Liver (tissue), 9 donors: ENCODE data around the gene BAG2. TPM values are rescaled to one million over a fixed set of nuclear protein-coding genes. Genes with fewer than 3 reads are reported as not detected.

Experiments used
- DNase-seq: peaks from one replicate; pipeline ENCODE4 v3.0.0-alpha.2; 2017; ENCODE audit warnings: low spot score
- H3K27ac ChIP-seq, 2 donors: one replicate each; pipeline ENCODE4 v1.7.0; 2013; ENCODE audit warnings: inconsistent platforms in 2 of 2, low read length in 2 of 2, control low read depth in 1 of 2, low read depth in 1 of 2, mild to moderate bottlenecking in 1 of 2
- H3K27me3 ChIP-seq, 4 donors: one replicate each; pipeline versions ENCODE4 v1.6.1 to v1.7.0; 2013; ENCODE audit warnings: low read length in 3 of 4, inconsistent platforms in 1 of 4, mild to moderate bottlenecking in 1 of 4, moderate library complexity in 1 of 4; ENCODE audit not compliant: control insufficient read depth in 4 of 4, insufficient read depth in 4 of 4
- H3K36me3 ChIP-seq, 4 donors: one replicate each; pipeline versions ENCODE4 v1.6.1 to v1.7.0; 2013; ENCODE audit warnings: low read length in 3 of 4, mild to moderate bottlenecking in 3 of 4, low read depth in 1 of 4, moderate library complexity in 1 of 4; ENCODE audit not compliant: control insufficient read depth in 4 of 4, insufficient read depth in 3 of 4
- H3K4me1 ChIP-seq, 4 donors: one replicate each; pipeline versions ENCODE4 v1.6.1 to v1.7.0; 2013; ENCODE audit warnings: low read length in 3 of 4, mild to moderate bottlenecking in 3 of 4, moderate library complexity in 1 of 4; ENCODE audit not compliant: control insufficient read depth in 4 of 4, insufficient read depth in 4 of 4
- H3K4me3 ChIP-seq, 3 donors: one replicate each; pipeline versions ENCODE4 v1.6.1 to v1.7.0; 2013; ENCODE audit warnings: low read length in 3 of 3, control low read depth in 1 of 3, low read depth in 1 of 3, mild to moderate bottlenecking in 1 of 3
- H3K9ac ChIP-seq, 2 donors: one replicate each; pipeline ENCODE4 v1.7.0; 2013; ENCODE audit warnings: low read length in 2 of 2, mild to moderate bottlenecking in 2 of 2, moderate library complexity in 2 of 2, control low read depth in 1 of 2, low read depth in 1 of 2
- H3K9me3 ChIP-seq, 4 donors: one replicate each; pipeline versions ENCODE4 v1.6.1 to v1.7.0; 2013; ENCODE audit warnings: low read length in 3 of 4; ENCODE audit not compliant: control insufficient read depth in 4 of 4
- EGR1 ChIP-seq, 2 donors: IDR thresholded peaks; 2 replicates each; pipeline ENCODE4 v1.6.1; 2016 to 2018; ENCODE audit warnings: antibody characterized with exemption in 2 of 2, low read depth in 2 of 2
- FOXA1 ChIP-seq: IDR thresholded peaks from 2 replicates; pipeline ENCODE4 v1.6.1; 2016; ENCODE audit warnings: antibody characterized with exemption
- FOXA2 ChIP-seq: IDR thresholded peaks from 2 replicates; pipeline ENCODE4 v1.6.1; 2016; ENCODE audit warnings: antibody characterized with exemption
- GABPA ChIP-seq, 2 donors: IDR thresholded peaks in 1 of 2; conservative IDR thresholded peaks in 1 of 2; 2 replicates each; pipeline ENCODE4 v1.6.1; 2016; ENCODE audit warnings: antibody characterized with exemption in 2 of 2, mild to moderate bottlenecking in 1 of 2, moderate library complexity in 1 of 2
- HNF4A ChIP-seq, 2 donors: conservative IDR thresholded peaks; 2 replicates each; pipeline ENCODE4 v1.6.1; 2016; ENCODE audit warnings: antibody characterized with exemption in 2 of 2, mild to moderate bottlenecking in 2 of 2
- HNF4G ChIP-seq: IDR thresholded peaks from 2 replicates; pipeline ENCODE4 v1.6.1; 2016; ENCODE audit warnings: antibody characterized with exemption
- JUND ChIP-seq, 2 donors: IDR thresholded peaks; 2 replicates each; pipeline ENCODE4 v1.6.1; 2016; ENCODE audit warnings: antibody characterized with exemption in 2 of 2
- NR2F2 ChIP-seq: IDR thresholded peaks from 2 replicates; pipeline ENCODE4 v1.6.1; 2016; ENCODE audit warnings: antibody characterized with exemption
- RAD21 ChIP-seq, 2 donors: IDR thresholded peaks; 2 replicates each; pipeline ENCODE4 v1.6.1; 2016; ENCODE audit warnings: antibody characterized with exemption in 2 of 2, mild to moderate bottlenecking in 2 of 2
- RXRA ChIP-seq, 2 donors: IDR thresholded peaks; 2 replicates each; pipeline ENCODE4 v1.6.1; 2017 to 2018; ENCODE audit warnings: antibody characterized with exemption in 2 of 2, mild to moderate bottlenecking in 1 of 2
- SP1 ChIP-seq: IDR thresholded peaks from 2 replicates; pipeline ENCODE4 v1.6.1; 2018; ENCODE audit warnings: antibody characterized with exemption, mild to moderate bottlenecking
- TAF1 ChIP-seq: conservative IDR thresholded peaks from 2 replicates; pipeline ENCODE4 v1.6.1; 2016; ENCODE audit warnings: antibody characterized with exemption, mild to moderate bottlenecking
- YY1 ChIP-seq: IDR thresholded peaks from 2 replicates; pipeline ENCODE4 v1.6.1; 2016; ENCODE audit warnings: antibody characterized with exemption, mild to moderate bottlenecking
- WGBS: extraction: QIAGEN DNeasy Blood & Tissue Kit; methylation state at CpG from one replicate; pipeline ENCODE4 v1.1.7; 2013; 5-methylcytosine and 5-hydroxymethylcytosine counted together
- polyA plus RNA-seq, 2 donors: library from polyadenylated mRNA; stranded (reverse) in 1 of 2; unstranded in 1 of 2; fragments of 200-250 nt in 1 of 2; fragments of >200 nt in 1 of 2; fragmentation: Nextera tagmentation in 1 of 2; extraction: Ambion mirVana in 1 of 2; gene quantifications; one replicate each; pipeline versions ENCODE4 v1.2.1 to v1.2.3, GENCODE V29; 2013 to 2015
- total RNA-seq, 2 donors: library from RNA; depleted of rRNA; stranded (reverse); fragments of >200 nt; gene quantifications; one replicate each; pipeline ENCODE4 v1.2.3, GENCODE V29; 2014
- TF ChIP-seq, protein P1 (sequence below): IDR thresholded peaks from 2 replicates; pipeline ENCODE4 v1.6.1; 2016; ENCODE audit warnings: antibody characterized with exemption
- TF ChIP-seq, protein P2 (sequence below): IDR thresholded peaks from 2 replicates; pipeline ENCODE4 v1.6.1; 2016; ENCODE audit warnings: antibody characterized with exemption, mild to moderate bottlenecking
- TF ChIP-seq, protein P3 (sequence below): IDR thresholded peaks from 2 replicates; pipeline ENCODE4 v1.6.1; 2016; ENCODE audit warnings: antibody characterized with exemption
- TF ChIP-seq, protein P4 (sequence below): IDR thresholded peaks from 2 replicates; pipeline ENCODE4 v1.6.1; 2016; ENCODE audit warnings: antibody characterized with exemption
- TF ChIP-seq, protein P5 (sequence below): fragments of 150-350 bp; IDR thresholded peaks from 2 replicates; pipeline ENCODE4 v1.5.1; 2017; ENCODE audit warnings: improper control_type of control experiment, low read depth, low read length; ENCODE audit not compliant: missing input control
- donor health status: healthy.
- donor health status: healthy.
- donor health status: healthy.
- donor health status: healthy.
- donor health status: healthy.

The BAG2 gene
- total and polyA plus RNA-seq, 4 donors: 1.8 to 4.9 (median 3.1) TPM

DNA sequence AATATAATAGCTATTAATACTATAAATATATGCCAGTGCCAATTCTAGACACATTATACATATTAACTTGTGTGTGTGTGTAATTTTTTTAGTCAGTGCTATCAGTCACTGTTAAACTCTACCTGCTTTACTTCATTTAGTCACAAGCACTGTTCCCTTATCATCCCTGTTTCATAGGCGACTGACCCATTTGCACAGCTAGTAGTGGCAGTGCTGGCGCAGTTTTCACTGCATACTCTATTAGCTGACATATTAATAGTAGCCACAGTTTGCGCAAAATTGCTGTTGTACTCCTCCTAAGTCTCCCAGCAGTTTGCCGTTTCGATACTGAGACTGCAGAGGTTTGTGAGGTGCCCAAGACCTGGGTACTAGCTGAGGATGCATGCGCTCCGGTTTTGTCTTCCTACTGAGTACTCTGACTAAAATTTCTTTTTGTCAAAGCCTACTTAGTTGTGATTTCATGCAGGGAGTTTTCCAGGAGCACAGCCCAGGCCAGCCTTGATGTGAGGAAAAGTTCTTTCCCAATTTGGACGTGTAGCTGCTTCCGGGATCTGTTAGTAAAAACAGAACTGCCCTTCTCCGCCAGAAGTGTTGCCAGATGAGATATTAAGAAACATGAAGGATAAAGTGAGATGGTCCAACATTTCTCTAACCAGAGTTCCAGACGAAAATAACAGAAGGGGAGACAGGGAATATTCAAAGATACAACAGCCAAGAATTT, 5.6 kb downstream of the BAG2 start:
- Histone ChIP-seq H3K4me3 (no peak overlapping the region), H3K27ac (no peak overlapping the region), H3K9ac (no peak overlapping the region), H3K9me3 (no peaks in the 10 kb centered on the region), H3K27me3 (no peaks in the 10 kb centered on the region), H3K36me3 (peaks cover 0 to 5% (median 4%) of the 10 kb centered on the region in 4 donors), H3K4me1 (peaks cover 0 to 14% (median 4%) of the 10 kb centered on the region in 4 donors)
- TF ChIP-seq HNF4A (conservative IDR thresholded peaks at IDR 0.05) (no peak), RXRA (IDR thresholded peaks at IDR 0.05) (no peak), RAD21 (IDR thresholded peaks at IDR 0.05) (no peak), EGR1 (IDR thresholded peaks at IDR 0.05; ENCODE audit: low read depth in 2 of 2) (no peak), SP1 (no peak), FOXA2 (no peak), JUND (IDR thresholded peaks at IDR 0.05) (no peak), NR2F2 (no peak), YY1 (no peak), TAF1 (no peak), GABPA (IDR thresholded peaks at IDR 0.05 in 1 of 2, conservative IDR thresholded peaks at IDR 0.05 in 1 of 2) (no peak), HNF4G (no peak), FOXA1 (no peak)
- TF ChIP-seq, protein P1, sequence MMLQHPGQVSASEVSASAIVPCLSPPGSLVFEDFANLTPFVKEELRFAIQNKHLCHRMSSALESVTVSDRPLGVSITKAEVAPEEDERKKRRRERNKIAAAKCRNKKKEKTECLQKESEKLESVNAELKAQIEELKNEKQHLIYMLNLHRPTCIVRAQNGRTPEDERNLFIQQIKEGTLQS: no peak
- TF ChIP-seq, protein P2, sequence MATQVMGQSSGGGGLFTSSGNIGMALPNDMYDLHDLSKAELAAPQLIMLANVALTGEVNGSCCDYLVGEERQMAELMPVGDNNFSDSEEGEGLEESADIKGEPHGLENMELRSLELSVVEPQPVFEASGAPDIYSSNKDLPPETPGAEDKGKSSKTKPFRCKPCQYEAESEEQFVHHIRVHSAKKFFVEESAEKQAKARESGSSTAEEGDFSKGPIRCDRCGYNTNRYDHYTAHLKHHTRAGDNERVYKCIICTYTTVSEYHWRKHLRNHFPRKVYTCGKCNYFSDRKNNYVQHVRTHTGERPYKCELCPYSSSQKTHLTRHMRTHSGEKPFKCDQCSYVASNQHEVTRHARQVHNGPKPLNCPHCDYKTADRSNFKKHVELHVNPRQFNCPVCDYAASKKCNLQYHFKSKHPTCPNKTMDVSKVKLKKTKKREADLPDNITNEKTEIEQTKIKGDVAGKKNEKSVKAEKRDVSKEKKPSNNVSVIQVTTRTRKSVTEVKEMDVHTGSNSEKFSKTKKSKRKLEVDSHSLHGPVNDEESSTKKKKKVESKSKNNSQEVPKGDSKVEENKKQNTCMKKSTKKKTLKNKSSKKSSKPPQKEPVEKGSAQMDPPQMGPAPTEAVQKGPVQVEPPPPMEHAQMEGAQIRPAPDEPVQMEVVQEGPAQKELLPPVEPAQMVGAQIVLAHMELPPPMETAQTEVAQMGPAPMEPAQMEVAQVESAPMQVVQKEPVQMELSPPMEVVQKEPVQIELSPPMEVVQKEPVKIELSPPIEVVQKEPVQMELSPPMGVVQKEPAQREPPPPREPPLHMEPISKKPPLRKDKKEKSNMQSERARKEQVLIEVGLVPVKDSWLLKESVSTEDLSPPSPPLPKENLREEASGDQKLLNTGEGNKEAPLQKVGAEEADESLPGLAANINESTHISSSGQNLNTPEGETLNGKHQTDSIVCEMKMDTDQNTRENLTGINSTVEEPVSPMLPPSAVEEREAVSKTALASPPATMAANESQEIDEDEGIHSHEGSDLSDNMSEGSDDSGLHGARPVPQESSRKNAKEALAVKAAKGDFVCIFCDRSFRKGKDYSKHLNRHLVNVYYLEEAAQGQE: no peak
- TF ChIP-seq, protein P3, sequence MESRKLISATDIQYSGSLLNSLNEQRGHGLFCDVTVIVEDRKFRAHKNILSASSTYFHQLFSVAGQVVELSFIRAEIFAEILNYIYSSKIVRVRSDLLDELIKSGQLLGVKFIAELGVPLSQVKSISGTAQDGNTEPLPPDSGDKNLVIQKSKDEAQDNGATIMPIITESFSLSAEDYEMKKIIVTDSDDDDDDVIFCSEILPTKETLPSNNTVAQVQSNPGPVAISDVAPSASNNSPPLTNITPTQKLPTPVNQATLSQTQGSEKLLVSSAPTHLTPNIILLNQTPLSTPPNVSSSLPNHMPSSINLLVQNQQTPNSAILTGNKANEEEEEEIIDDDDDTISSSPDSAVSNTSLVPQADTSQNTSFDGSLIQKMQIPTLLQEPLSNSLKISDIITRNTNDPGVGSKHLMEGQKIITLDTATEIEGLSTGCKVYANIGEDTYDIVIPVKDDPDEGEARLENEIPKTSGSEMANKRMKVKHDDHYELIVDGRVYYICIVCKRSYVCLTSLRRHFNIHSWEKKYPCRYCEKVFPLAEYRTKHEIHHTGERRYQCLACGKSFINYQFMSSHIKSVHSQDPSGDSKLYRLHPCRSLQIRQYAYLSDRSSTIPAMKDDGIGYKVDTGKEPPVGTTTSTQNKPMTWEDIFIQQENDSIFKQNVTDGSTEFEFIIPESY: no peak
- TF ChIP-seq, protein P4, sequence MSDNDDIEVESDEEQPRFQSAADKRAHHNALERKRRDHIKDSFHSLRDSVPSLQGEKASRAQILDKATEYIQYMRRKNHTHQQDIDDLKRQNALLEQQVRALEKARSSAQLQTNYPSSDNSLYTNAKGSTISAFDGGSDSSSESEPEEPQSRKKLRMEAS: no peak
- TF ChIP-seq, protein P5, sequence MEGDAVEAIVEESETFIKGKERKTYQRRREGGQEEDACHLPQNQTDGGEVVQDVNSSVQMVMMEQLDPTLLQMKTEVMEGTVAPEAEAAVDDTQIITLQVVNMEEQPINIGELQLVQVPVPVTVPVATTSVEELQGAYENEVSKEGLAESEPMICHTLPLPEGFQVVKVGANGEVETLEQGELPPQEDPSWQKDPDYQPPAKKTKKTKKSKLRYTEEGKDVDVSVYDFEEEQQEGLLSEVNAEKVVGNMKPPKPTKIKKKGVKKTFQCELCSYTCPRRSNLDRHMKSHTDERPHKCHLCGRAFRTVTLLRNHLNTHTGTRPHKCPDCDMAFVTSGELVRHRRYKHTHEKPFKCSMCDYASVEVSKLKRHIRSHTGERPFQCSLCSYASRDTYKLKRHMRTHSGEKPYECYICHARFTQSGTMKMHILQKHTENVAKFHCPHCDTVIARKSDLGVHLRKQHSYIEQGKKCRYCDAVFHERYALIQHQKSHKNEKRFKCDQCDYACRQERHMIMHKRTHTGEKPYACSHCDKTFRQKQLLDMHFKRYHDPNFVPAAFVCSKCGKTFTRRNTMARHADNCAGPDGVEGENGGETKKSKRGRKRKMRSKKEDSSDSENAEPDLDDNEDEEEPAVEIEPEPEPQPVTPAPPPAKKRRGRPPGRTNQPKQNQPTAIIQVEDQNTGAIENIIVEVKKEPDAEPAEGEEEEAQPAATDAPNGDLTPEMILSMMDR: no peak
- WGBS: 87% methylated on average over 11 of the region's 11 CpGs
- DNase-seq: no peak
